WTC11 (cell line): ENCODE data around the gene DPY19L3. TPM values are rescaled to one million over a fixed set of nuclear protein-coding genes. Genes with fewer than 3 reads are reported as not detected.

ENCODE experiments used
- ATAC-seq: fragments of 200-7000 bp; cut with Tn5 transposase; 2 replicates; pipeline ENCODE4 v1.10.0; 2021; ENCODE audit warnings: mild to moderate bottlenecking, moderate library complexity
- CTCF ChIA-PET: fragments of 300-600 bp; sonication (Branson Sonifier 250); formaldehyde crosslinking; loops from one replicate; lab custom pipeline; 2021; ENCODE audit warnings: antibody characterized with exemption; lab: Charles Lee
- POLR2A ChIA-PET: fragments of 350-600 bp; sonication (Branson Sonifier 250); formaldehyde crosslinking; loops from one replicate; lab custom pipeline; 2021; ENCODE audit warnings: antibody characterized with exemption; lab: Charles Lee
- DNase-seq: peaks from one replicate; pipeline ENCODE4 v3.0.0; 2021; ENCODE audit warnings: low spot score
- H3K27ac Mint-ChIP-seq: 2 replicates; pipeline ENCODE4 v1.8.0; 2021; ENCODE audit warnings: mixed read lengths
- H3K27me3 Mint-ChIP-seq: 2 replicates; pipeline ENCODE4 v1.8.0; 2021; ENCODE audit warnings: low read depth, mild to moderate bottlenecking, moderate library complexity, mixed read lengths
- H3K36me3 Mint-ChIP-seq: 2 replicates; pipeline ENCODE4 v1.8.0; 2021; ENCODE audit warnings: mixed read lengths
- H3K4me1 Mint-ChIP-seq: 2 replicates; pipeline ENCODE4 v1.8.0; 2022; ENCODE audit warnings: mixed read lengths
- H3K4me3 Mint-ChIP-seq: 2 replicates; pipeline ENCODE4 v1.8.0; 2021; ENCODE audit warnings: mild to moderate bottlenecking, moderate library complexity, mixed read lengths
- H3K9me3 Mint-ChIP-seq: 2 replicates; pipeline ENCODE4 v1.8.0; 2021; ENCODE audit warnings: mixed read lengths
- ATF1 ChIP-seq: sonication (generic); formaldehyde crosslinking; IDR thresholded peaks from 2 replicates; pipeline ENCODE4 v1.8.1; 2023; ENCODE audit warnings: mild to moderate bottlenecking, moderate library complexity, missing genetic modification reagents
- CREB1 ChIP-seq: sonication (generic); formaldehyde crosslinking; IDR thresholded peaks from 2 replicates; pipeline ENCODE4 v1.8.0; 2023; ENCODE audit warnings: mild to moderate bottlenecking, missing genetic modification reagents
- ESRRA ChIP-seq: sonication (generic); formaldehyde crosslinking; IDR thresholded peaks from 2 replicates; pipeline ENCODE4 v1.8.1; 2022; ENCODE audit warnings: mild to moderate bottlenecking, missing genetic modification reagents, borderline replicate concordance
- FOXJ3 ChIP-seq: sonication (generic); formaldehyde crosslinking; IDR thresholded peaks from 2 replicates; pipeline ENCODE4 v1.9.0; 2021; ENCODE audit warnings: missing genetic modification reagents, mild to moderate bottlenecking, borderline replicate concordance
- FOXK1 ChIP-seq: sonication (generic); formaldehyde crosslinking; IDR thresholded peaks from 2 replicates; pipeline ENCODE4 v1.8.0; 2022; ENCODE audit warnings: mild to moderate bottlenecking, moderate library complexity, missing genetic modification reagents
- IRF2 ChIP-seq: sonication (generic); formaldehyde crosslinking; IDR thresholded peaks from 2 replicates; pipeline ENCODE4 v1.8.0; 2022; ENCODE audit warnings: low read depth, missing genetic modification reagents, borderline replicate concordance
- JUN ChIP-seq: sonication (generic); formaldehyde crosslinking; IDR thresholded peaks from 2 replicates; pipeline ENCODE4 v1.8.0; 2023; ENCODE audit warnings: mild to moderate bottlenecking, missing genetic modification reagents
- KAT7 ChIP-seq: sonication (generic); formaldehyde crosslinking; IDR thresholded peaks from 2 replicates; pipeline ENCODE4 v1.8.1; 2023; ENCODE audit warnings: missing genetic modification reagents, mild to moderate bottlenecking, borderline replicate concordance
- MAX ChIP-seq: sonication (generic); formaldehyde crosslinking; IDR thresholded peaks from 2 replicates; pipeline ENCODE4 v1.8.0; 2022; ENCODE audit warnings: mild to moderate bottlenecking, missing genetic modification reagents
- NFE2L1 ChIP-seq: sonication (generic); formaldehyde crosslinking; IDR thresholded peaks from 2 replicates; pipeline ENCODE4 v1.8.1; 2023; ENCODE audit warnings: missing genetic modification reagents
- NR3C1 ChIP-seq: sonication (generic); formaldehyde crosslinking; conservative IDR thresholded peaks from 2 replicates; pipeline ENCODE4 v1.8.1; 2023; ENCODE audit warnings: low read depth, mild to moderate bottlenecking, missing genetic modification reagents
- OVOL2 ChIP-seq: fragments of 250-450 bp; sonication (Bioruptor Pico); IDR thresholded peaks from 2 replicates; pipeline ENCODE4 v1.9.0; 2021; ENCODE audit warnings: mild to moderate bottlenecking, borderline replicate concordance
- RORB ChIP-seq: fragments of 250-450 bp; sonication (Bioruptor Pico); IDR thresholded peaks from 2 replicates; pipeline ENCODE4 v1.9.0; 2021; ENCODE audit warnings: mild to moderate bottlenecking
- SP1 ChIP-seq: sonication (generic); formaldehyde crosslinking; conservative IDR thresholded peaks from 2 replicates; pipeline ENCODE4 v1.8.1; 2022; ENCODE audit warnings: missing genetic modification reagents
- STAT6 ChIP-seq: sonication (generic); formaldehyde crosslinking; conservative IDR thresholded peaks from 2 replicates; pipeline ENCODE4 v1.8.1; 2023; ENCODE audit warnings: mild to moderate bottlenecking, low read depth, missing genetic modification reagents, moderate library complexity
- TCF7 ChIP-seq: sonication (generic); formaldehyde crosslinking; IDR thresholded peaks from 2 replicates; pipeline ENCODE4 v1.8.0; 2022; ENCODE audit warnings: mild to moderate bottlenecking, low read depth, missing genetic modification reagents, moderate library complexity
- ZBTB21 ChIP-seq: sonication (generic); formaldehyde crosslinking; IDR thresholded peaks from 2 replicates; pipeline ENCODE4 v1.8.1; 2023; ENCODE audit warnings: mild to moderate bottlenecking, missing genetic modification reagents, borderline replicate concordance
- ZMAT4 ChIP-seq: fragments of 250-450 bp; sonication (Bioruptor Pico); IDR thresholded peaks from 2 replicates; pipeline ENCODE4 v1.9.0; 2021; ENCODE audit warnings: mild to moderate bottlenecking
- ZNF232 ChIP-seq: sonication (generic); formaldehyde crosslinking; IDR thresholded peaks from 2 replicates; pipeline ENCODE4 v1.8.0; 2022; ENCODE audit warnings: mild to moderate bottlenecking, missing genetic modification reagents
- ZNF396 ChIP-seq: fragments of 250-450 bp; sonication (Bioruptor Pico); IDR thresholded peaks from 2 replicates; pipeline ENCODE4 v1.8.0; 2021; ENCODE audit warnings: mild to moderate bottlenecking, moderate library complexity, borderline replicate concordance
- ZNF416 ChIP-seq: fragments of 250-450 bp; sonication (Bioruptor Pico); IDR thresholded peaks from 2 replicates; pipeline ENCODE4 v1.9.0; 2021; ENCODE audit warnings: mild to moderate bottlenecking, inconsistent platforms
- total RNA-seq: library from RNA; stranded (reverse); gene quantifications from 3 replicates; pipeline ENCODE4 v1.2.3, GENCODE V29; 2021
- TF ChIP-seq, protein P1 (sequence below): sonication (generic); formaldehyde crosslinking; IDR thresholded peaks from 2 replicates; pipeline ENCODE4 v1.8.0; 2022; ENCODE audit warnings: mild to moderate bottlenecking, missing genetic modification reagents
- TF ChIP-seq, protein P2 (sequence below): sonication (generic); formaldehyde crosslinking; IDR thresholded peaks from 2 replicates; pipeline ENCODE4 v1.8.1; 2023; ENCODE audit warnings: mild to moderate bottlenecking, moderate library complexity, missing genetic modification reagents
- TF ChIP-seq, protein P3 (sequence below): fragments of 250-450 bp; sonication (Bioruptor Pico); IDR thresholded peaks from 2 replicates; pipeline ENCODE4 v1.9.0; 2021; ENCODE audit warnings: moderate library complexity, mild to moderate bottlenecking, inconsistent platforms, borderline replicate concordance
- TF ChIP-seq, protein P4 (sequence below): sonication (generic); formaldehyde crosslinking; IDR thresholded peaks from 2 replicates; pipeline ENCODE4 v1.8.1; 2022; ENCODE audit warnings: missing genetic modification reagents, borderline replicate concordance

DPY19L3 gene
- total RNA-seq, 1 experiment from 2014 or later: 73.2 TPM

- CTCF ChIA-PET: no interaction called here
These were observed 121.3 kb downstream of the DPY19L3 start for GRCh38 chr19:32526895-32527294.

GRCh38 chr19:32530773-32531172 lies 125.2 kb downstream of the DPY19L3 start:
- peaks cover 22% of the 10 kb centered on the region for H3K36me3 Mint-ChIP-seq
- H3K27me3 Mint-ChIP-seq: peaks cover 5% of the 10 kb centered on the region; the same call in 1 of the 2 replicates
- H3K9me3 Mint-ChIP-seq: peaks cover 59% of the 10 kb centered on the region
- no peak overlapping the region for H3K27ac Mint-ChIP-seq
- ChIA-PET CTCF (no interaction called here), POLR2A (no interaction called here)
- H3K4me1 Mint-ChIP-seq: no peaks in the 10 kb centered on the region
- no peak for ATAC-seq
- no peak overlapping the region for H3K4me3 Mint-ChIP-seq
- TF ChIP-seq ZNF396 (no peak), SP1 (CRISPR knock-in tag) (no peak), ZMAT4 (no peak), OVOL2 (CRISPR knock-in tag) (no peak), ZNF232 (CRISPR knock-in tag) (no peak)
- TF ChIP-seq, protein P1, sequence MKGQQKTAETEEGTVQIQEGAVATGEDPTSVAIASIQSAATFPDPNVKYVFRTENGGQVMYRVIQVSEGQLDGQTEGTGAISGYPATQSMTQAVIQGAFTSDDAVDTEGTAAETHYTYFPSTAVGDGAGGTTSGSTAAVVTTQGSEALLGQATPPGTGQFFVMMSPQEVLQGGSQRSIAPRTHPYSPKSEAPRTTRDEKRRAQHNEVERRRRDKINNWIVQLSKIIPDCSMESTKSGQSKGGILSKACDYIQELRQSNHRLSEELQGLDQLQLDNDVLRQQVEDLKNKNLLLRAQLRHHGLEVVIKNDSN: no peak
- TF ChIP-seq, protein P2, sequence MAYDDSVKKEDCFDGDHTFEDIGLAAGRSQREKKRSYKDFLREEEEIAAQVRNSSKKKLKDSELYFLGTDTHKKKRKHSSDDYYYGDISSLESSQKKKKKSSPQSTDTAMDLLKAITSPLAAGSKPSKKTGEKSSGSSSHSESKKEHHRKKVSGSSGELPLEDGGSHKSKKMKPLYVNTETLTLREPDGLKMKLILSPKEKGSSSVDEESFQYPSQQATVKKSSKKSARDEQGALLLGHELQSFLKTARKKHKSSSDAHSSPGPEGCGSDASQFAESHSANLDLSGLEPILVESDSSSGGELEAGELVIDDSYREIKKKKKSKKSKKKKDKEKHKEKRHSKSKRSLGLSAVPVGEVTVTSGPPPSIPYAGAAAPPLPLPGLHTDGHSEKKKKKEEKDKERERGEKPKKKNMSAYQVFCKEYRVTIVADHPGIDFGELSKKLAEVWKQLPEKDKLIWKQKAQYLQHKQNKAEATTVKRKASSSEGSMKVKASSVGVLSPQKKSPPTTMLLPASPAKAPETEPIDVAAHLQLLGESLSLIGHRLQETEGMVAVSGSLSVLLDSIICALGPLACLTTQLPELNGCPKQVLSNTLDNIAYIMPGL: no peak
- TF ChIP-seq, protein P3, sequence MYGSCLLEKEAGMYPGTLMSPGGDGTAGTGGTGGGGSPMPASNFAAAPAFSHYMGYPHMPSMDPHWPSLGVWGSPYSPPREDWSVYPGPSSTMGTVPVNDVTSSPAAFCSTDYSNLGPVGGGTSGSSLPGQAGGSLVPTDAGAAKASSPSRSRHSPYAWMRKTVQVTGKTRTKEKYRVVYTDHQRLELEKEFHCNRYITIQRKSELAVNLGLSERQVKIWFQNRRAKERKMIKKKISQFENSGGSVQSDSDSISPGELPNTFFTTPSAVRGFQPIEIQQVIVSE (CRISPR knock-in tag): no peak
- DNase-seq: no peak

More at GRCh38 chr19:32526895-32527294, 121.3 kb downstream of the DPY19L3 start:
- no peak overlapping the region for H3K27ac Mint-ChIP-seq
- TF ChIP-seq CREB1: no peak
- no peak for TF ChIP-seq ESRRA (CRISPR knock-in tag)
- TF ChIP-seq STAT6 (CRISPR knock-in tag): no peak
- no peak for TF ChIP-seq KAT7
- TF ChIP-seq FOXK1: no peak
- TF ChIP-seq NFE2L1 (CRISPR knock-in tag): no peak
- TF ChIP-seq, protein P4, sequence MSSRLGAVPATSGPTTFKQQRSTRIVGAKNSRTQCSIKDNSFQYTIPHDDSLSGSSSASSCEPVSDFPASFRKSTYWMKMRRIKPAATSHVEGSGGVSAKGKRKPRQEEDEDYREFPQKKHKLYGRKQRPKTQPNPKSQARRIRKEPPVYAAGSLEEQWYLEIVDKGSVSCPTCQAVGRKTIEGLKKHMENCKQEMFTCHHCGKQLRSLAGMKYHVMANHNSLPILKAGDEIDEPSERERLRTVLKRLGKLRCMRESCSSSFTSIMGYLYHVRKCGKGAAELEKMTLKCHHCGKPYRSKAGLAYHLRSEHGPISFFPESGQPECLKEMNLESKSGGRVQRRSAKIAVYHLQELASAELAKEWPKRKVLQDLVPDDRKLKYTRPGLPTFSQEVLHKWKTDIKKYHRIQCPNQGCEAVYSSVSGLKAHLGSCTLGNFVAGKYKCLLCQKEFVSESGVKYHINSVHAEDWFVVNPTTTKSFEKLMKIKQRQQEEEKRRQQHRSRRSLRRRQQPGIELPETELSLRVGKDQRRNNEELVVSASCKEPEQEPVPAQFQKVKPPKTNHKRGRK (CRISPR knock-in tag): no peak
- no peak for TF ChIP-seq MAX (CRISPR knock-in tag)
- no peak for TF ChIP-seq RORB
- TF ChIP-seq, protein P3 (CRISPR knock-in tag): no peak
- no peak for TF ChIP-seq ATF1 (CRISPR knock-in tag)
- no peak for TF ChIP-seq JUN (CRISPR knock-in tag)
- TF ChIP-seq ZBTB21 (CRISPR knock-in tag): no peak
- TF ChIP-seq, protein P1: no peak
- no peak for TF ChIP-seq NR3C1 (CRISPR knock-in tag)
- no peak for TF ChIP-seq TCF7
- no peak for TF ChIP-seq ZNF416 (CRISPR knock-in tag)
- no peak for TF ChIP-seq IRF2 (CRISPR knock-in tag)
- no peak for TF ChIP-seq FOXJ3
- TF ChIP-seq, protein P2: no peak
- no peak overlapping the region for H3K4me3 Mint-ChIP-seq
- peaks cover 28% of the 10 kb centered on the region for H3K9me3 Mint-ChIP-seq
- POLR2A ChIA-PET: no interaction called here
- H3K36me3 Mint-ChIP-seq: peaks cover 4% of the 10 kb centered on the region
- H3K27me3 Mint-ChIP-seq: peaks cover 5% of the 10 kb centered on the region; the same call in 1 of the 2 replicates
- DNase-seq (no peak), ATAC-seq (no peak)
- H3K4me1 Mint-ChIP-seq: no peaks in the 10 kb centered on the region
